Activated B cell treated with CpG ODN at 0.5 μM for 24 hours (primary cell): ENCODE measurements around the gene MTG1. TPM values are rescaled to one million over a fixed set of nuclear protein-coding genes. Genes with fewer than 3 reads are reported as not detected.

Source experiments
- ATAC-seq: fragments of 200-7000 bp; cut with Tn5 transposase; one replicate; pipeline ENCODE4 v1.10.0; 2021; ENCODE audit warnings: low read depth, mild to moderate bottlenecking, moderate library complexity
- CTCF ChIA-PET: fragments of 350-600 bp; sonication (Branson Sonifier 250); formaldehyde crosslinking; loops from one replicate; lab custom pipeline; 2021; ENCODE audit warnings: antibody characterized with exemption; lab: Charles Lee
- POLR2A ChIA-PET: fragments of 350-600 bp; sonication (Branson Sonifier 250); formaldehyde crosslinking; loops from one replicate; lab custom pipeline; 2021; ENCODE audit warnings: antibody characterized with exemption; lab: Charles Lee
- DNase-seq: peaks from one replicate; pipeline ENCODE4 v3.0.0; 2022
- H3K27ac Mint-ChIP-seq: one replicate; pipeline ENCODE4 v1.8.0; 2020; ENCODE audit warnings: mixed read lengths
- H3K27me3 Mint-ChIP-seq: one replicate; pipeline ENCODE4 v1.8.0; 2021; ENCODE audit warnings: mixed read lengths
- H3K36me3 Mint-ChIP-seq: one replicate; pipeline ENCODE4 v1.8.0; 2021; ENCODE audit warnings: low read depth, mixed read lengths
- H3K4me1 Mint-ChIP-seq: one replicate; pipeline ENCODE4 v1.8.0; 2021; ENCODE audit warnings: mixed read lengths
- H3K4me3 Mint-ChIP-seq: one replicate; pipeline ENCODE4 v1.8.0; 2020; ENCODE audit warnings: mild to moderate bottlenecking, mixed read lengths
- H3K9me3 Mint-ChIP-seq: one replicate; pipeline ENCODE4 v1.8.0; 2020; ENCODE audit warnings: mixed read lengths
- intact Hi-C: fragments of 100-400 bp; cut with micrococcal nuclease; formaldehyde crosslinking; loops from one replicate; pipeline ENCODE4 v1.15.1; 2024
- total RNA-seq: library from RNA; stranded (reverse); gene quantifications from 2 replicates; pipeline ENCODE4 v1.2.3, GENCODE V29; 2022
- TF ChIP-seq, protein P1 (sequence below): fragments of 200-600 bp; IDR thresholded peaks from one replicate; pipeline ENCODE4 v1.8.0; 2022; ENCODE audit warnings: antibody characterized with exemption, mild to moderate bottlenecking

MTG1 gene
- total RNA-seq, 1 donor from 2014 or later, result 83.1 TPM

DNA sequence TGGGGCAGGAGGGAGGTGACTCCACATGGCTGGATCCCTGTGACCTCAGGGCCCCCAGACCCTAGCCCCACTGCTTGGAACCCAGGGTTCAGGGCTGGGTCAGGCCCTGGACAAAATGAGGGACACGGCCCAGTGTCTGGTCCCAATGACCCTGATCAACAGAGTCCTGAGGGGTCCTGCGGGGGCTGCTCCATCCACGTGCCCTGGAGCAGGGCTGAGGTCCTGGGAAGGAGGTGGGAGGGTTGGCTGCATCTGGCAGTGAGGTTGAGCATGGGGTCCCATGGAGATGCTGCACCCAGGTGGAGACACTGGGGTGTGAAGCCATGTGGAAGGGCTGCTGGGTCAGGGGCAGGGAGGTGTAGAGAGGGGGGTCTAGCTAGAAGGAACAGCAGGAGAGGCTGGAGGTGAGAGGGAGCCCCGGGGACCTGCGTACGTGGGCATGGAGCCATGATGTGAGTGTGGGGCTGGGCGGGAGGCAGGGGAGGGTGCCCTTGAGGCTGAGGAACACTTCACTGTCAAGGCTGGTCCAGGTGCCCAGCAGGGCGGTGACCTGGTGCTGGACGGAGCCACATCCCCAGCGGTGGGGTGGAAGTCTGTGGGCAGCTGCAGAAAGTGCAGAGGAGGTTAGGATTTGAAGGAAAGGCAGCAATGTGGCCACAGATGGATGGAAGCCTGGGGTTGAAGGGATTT, 60.4 kb downstream of the MTG1 start:
- TF ChIP-seq, protein P1, sequence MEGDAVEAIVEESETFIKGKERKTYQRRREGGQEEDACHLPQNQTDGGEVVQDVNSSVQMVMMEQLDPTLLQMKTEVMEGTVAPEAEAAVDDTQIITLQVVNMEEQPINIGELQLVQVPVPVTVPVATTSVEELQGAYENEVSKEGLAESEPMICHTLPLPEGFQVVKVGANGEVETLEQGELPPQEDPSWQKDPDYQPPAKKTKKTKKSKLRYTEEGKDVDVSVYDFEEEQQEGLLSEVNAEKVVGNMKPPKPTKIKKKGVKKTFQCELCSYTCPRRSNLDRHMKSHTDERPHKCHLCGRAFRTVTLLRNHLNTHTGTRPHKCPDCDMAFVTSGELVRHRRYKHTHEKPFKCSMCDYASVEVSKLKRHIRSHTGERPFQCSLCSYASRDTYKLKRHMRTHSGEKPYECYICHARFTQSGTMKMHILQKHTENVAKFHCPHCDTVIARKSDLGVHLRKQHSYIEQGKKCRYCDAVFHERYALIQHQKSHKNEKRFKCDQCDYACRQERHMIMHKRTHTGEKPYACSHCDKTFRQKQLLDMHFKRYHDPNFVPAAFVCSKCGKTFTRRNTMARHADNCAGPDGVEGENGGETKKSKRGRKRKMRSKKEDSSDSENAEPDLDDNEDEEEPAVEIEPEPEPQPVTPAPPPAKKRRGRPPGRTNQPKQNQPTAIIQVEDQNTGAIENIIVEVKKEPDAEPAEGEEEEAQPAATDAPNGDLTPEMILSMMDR, result no peak
- ATAC-seq (no peak), DNase-seq (no peak)
- Mint-ChIP-seq H3K9me3 (peaks cover 4% of the 10 kb centered on the region), H3K4me3 (no peak overlapping the region), H3K36me3 (peaks cover 1% of the 10 kb centered on the region), H3K4me1 (no peaks in the 10 kb centered on the region), H3K27ac (no peak overlapping the region), H3K27me3 (no peaks in the 10 kb centered on the region)
- ChIA-PET CTCF (no interaction called here), POLR2A (no interaction called here)
- intact Hi-C loops, result no loop called here

DNA sequence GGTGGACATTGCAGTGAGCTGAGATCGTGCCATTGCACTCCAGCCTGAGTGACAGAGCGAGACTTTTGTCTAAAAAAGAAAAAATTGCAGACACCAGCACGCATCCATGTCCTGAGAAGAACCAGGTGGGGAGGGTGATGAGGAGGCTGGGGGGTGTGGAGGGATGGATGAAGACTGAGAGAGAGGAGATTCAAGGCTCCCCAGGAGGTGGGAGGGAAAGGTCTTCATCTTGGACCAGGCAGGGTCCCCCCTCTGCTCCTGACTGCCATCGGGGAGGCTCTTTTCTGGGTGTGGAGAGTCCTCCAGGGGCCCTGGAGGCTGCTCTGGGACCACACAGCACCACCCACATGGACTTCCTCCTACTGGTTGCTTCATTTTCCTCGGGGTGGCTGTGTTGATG, 61.2 kb downstream of the MTG1 start:
- ChIA-PET POLR2A (no interaction called here), CTCF (no interaction called here)
- Mint-ChIP-seq H3K27ac (no peak overlapping the region), H3K4me1 (no peaks in the 10 kb centered on the region), H3K27me3 (no peaks in the 10 kb centered on the region), H3K9me3 (no peaks in the 10 kb centered on the region), H3K36me3 (no peaks in the 10 kb centered on the region), H3K4me3 (no peak overlapping the region)
- ATAC-seq (no peak), DNase-seq (no peak)
- intact Hi-C loops, result no loop called here
- TF ChIP-seq, protein P1, result no peak

DNA sequence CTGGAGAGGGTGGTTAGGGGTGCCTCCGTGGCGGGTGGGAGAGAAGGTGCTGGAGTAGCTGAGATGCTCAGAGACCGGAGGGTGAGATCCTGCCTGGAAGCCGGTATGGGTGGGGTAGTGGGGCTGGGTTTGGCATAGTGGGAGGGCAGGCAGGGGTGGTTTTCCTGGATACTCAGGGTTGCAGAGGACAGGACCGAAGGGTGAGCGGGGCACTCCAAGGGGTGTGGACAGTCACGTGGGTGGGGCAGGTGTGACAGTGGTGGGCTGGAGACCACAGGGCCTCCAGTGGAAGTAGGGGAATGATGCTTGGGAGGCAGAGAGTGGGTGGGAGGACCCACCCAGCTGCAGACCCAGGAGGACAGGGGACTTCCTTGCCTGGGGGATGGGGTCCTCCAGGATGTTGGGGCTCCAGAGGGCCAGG, 61.7 kb downstream of the MTG1 start:
- intact Hi-C loops, result no loop called here
- H3K27me3 Mint-ChIP-seq, result no peaks in the 10 kb centered on the region
- DNase-seq (no peak), ATAC-seq (no peak)
- H3K9me3 Mint-ChIP-seq, result no peaks in the 10 kb centered on the region
- H3K4me3 Mint-ChIP-seq, result no peak overlapping the region
- TF ChIP-seq, protein P1, result no peak
- POLR2A ChIA-PET, result no interaction called here
- CTCF ChIA-PET, result no interaction called here
- H3K27ac Mint-ChIP-seq, result no peak overlapping the region
- no peaks in the 10 kb centered on the region for H3K4me1 Mint-ChIP-seq
- H3K36me3 Mint-ChIP-seq, result no peaks in the 10 kb centered on the region

DNA sequence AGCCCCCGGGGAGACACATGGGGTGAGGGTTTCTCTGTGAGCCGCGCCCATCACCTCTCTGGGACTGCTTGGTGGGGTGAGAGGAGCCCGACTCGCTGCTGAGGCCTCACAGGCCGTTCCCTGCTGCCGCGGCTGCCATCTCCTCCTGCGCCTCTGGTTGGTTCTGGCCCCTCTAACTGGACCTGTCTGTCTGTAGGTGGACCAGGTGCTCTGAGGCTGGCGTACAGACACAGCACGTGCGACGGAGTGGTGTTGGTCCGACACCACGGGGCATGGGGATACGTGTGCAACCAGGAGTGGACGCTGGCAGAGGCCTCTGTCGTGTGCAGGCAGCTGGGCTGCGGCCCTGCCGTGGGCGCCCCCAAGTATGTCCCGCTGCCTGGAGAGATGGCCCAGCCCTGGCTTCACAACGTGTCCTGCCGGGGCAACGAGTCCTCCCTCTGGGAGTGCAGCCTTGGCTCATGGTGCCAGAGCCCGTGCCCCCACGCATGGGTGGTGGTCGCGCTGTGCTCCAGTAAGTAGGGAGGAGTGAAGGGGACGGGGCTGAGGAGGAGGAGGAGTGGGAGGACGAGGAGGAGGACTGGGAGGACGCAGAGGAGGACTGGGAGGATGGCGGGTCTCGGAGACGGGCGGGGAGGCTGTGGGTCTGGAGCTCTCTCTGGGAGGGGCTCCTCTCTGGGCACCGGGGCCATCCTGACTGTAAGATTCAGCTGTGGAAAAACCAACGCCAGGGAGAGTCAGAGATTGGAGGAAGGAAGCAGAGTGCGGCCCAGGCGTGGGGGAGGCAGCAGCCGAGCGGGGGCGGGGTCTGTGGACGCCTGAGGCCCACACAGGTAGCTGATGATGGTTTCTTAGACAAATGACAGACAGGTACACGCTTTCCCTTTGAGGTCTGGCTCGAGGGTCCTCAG, 62.3 kb downstream of the MTG1 start:
- DNase-seq (no peak), ATAC-seq (no peak)
- Mint-ChIP-seq H3K9me3 (no peaks in the 10 kb centered on the region), H3K27me3 (no peaks in the 10 kb centered on the region), H3K4me3 (no peak overlapping the region), H3K4me1 (no peaks in the 10 kb centered on the region), H3K36me3 (no peaks in the 10 kb centered on the region), H3K27ac (no peak overlapping the region)
- intact Hi-C loops, result no loop called here
- TF ChIP-seq, protein P1, result no peak
- POLR2A ChIA-PET, result no interaction called here
- CTCF ChIA-PET, result no interaction called here

DNA sequence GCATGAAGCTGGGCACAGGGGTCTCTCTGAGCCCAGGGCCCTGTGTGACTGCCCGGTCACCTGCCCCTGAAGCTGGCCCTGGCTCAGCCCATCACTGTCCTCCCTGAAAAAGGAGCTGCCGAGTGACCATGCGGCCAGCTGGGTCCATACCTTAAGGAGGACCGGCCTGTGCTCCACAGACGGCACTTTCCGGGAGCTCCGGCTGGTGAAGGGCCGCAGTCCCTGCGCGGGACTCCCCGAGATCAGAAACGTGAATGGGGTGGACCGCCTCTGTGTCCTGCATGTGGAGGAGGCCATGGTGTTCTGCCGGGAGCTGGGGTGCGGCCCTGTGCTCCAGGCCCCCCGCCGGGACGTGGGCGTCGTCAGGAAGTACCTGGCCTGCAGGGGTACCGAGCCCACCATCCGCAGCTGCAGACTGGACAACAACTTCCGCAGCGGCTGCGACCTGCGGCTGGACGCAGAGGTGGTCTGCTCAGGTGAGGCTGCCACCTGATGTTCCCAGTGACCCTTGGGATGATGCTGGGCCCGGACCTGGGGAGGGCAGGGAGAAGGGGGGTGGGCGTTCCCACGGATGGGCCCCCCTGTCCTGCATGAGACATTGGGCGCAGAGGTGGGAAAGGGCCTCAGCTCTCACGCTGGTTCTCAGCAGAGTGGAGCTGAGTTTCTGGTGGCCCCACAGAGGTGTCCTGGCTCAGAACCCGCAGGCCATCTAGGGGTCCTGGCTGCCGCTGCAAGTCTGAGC, 63.3 kb downstream of the MTG1 start:
- CTCF ChIA-PET, result no interaction called here
- POLR2A ChIA-PET, result no interaction called here
- Mint-ChIP-seq H3K27me3 (no peaks in the 10 kb centered on the region), H3K27ac (no peak overlapping the region), H3K9me3 (no peaks in the 10 kb centered on the region), H3K4me1 (no peaks in the 10 kb centered on the region), H3K4me3 (no peak overlapping the region), H3K36me3 (no peaks in the 10 kb centered on the region)
- intact Hi-C loops, result no loop called here
- TF ChIP-seq, protein P1, result no peak
- no peak for ATAC-seq
- DNase-seq, result no peak
